C1 segment of cervical spinal cord (tissue), 14 donors: Measurements from ENCODE around the gene LDLRAD4.
A peak's percentile ranks its signal among the peaks of the same experiment; 100 is the strongest.

Source experiments
- DNase-seq, 14 donors: peaks; one replicate each; lab custom pipeline; 2025; lab: John Stamatoyannopoulos, UW

The LDLRAD4 gene

DNA sequence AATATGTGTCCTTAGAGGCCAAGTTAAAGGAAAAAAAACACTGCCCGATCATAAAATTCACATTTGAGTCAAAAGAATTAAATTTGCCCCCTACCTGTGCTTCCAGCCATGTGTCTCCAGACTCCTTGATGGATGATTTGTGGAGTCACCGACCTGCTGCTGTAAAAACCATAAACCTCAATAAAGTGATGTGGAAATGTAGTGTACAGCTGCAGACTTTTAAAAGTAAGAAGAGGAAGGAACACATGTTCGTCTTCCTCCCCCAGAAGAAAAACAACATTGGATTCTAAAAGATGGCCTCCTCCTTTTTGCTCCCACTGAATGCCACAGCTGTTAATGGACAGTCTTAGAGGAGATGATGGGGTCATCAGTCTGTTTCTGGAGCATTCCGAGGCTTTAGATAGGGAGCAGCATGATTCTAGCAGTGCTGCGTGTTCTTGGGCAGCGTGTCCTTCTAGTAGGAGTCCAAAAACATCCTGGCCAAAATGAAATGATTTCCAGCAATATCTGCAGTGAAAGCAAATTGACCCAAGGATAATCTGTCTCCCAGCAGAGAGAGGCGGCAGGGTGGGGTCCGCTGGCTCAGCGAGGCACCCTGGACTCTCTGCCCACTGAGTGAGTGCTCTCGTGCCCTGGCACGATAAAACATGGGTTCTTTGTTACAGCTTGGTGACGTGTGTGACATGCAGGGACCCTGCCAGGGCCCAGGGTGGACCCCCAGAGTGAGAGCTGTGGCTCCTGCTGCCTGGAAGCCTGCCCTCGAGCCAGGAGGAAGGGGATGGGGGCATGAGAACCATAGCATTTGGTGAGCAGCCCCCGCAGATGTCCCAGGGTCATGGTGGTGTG, 311.7 kb downstream of the LDLRAD4 start:
- no peak for DNase-seq

DNA sequence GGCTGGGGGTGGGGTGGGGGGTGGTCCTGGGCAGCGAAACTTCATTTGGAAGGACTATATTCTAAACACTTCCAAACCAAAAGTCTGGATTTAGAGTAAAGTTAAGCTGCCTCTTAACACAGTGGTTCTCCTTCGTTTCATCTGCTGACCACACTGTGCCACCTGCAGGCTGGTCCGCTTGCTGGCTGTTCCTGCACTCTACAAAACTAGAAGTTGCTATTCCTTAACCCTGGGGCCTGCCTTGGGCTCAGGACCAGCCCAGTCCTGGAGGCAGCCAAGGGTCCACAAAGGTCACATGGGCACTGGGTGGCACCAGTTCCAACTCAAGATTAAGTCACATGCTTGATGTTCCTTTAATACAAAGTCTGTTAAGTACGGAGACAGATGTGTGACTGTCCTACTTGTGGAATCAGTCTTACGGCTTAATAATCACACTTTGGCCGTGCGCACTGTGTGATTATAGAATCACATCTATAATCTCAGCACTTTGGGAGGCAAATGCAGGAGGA, 312.4 kb downstream of the LDLRAD4 start:
- DNase-seq, result peak in 10 of 14 donors; percentile 20 to 67 (median 52)

DNA sequence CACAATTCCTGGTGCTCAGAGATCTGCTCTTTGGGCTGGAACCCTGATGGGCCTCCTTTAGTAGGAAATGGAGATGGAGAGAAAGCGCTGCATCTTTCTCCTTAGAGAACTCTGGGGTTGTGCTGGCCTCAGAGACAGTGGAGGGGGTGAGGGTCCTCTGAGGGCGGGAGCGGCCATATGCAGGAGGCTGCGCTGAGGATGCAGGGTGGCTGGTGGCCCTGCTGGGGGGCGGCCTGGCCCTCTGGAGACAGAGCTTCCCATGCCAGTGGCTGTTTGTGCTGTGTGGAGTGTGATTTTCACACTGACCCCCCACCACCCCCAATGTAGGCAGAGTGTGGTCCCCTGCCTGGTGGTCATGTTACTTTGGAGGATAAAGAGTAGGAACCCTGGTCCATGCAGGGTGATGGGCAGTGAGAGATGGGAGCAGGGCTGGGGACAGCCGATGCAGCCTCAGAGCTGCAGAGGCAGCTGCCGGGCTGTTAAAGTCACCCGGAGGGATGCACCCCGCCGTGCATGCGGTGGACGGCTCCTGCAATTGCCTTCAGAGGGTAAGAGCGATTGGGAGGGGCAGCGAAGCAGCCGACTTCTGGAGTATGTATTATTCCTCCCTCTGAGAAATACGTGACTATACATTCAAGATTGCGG, 313.2 kb downstream of the LDLRAD4 start:
- DNase-seq, result no peak

DNA sequence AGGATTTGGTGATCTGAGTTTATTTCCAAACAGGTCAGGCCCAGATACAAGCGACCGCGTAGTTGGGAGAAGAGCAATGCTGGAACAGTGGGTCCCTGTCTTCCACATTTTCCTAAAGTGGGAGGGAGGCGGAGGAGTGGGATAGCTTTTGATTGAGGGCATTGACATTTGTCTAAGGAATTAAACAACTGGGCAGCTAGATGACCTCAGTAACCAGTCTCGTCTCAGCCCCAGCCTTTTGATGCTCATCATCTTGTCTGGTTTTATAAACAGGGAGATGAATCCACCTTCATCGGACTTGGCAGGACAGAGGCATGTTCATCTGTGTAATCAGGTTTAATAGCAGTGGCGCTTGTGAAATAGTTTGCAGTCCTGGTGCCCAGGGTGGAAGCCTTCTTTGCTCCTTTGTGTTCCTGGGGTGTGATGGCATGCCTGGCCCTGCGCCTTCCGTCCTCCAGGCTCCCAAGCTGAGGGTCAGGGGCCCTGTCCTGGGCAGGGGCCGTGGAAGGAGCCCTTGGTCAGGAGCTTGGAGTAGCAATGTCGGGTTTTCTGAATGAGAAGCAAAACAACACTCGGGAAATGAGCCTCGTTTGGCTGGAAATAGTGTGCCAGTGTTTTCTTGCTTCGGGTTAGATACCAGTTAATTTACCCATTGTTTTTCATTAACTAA, 314.0 kb downstream of the LDLRAD4 start:
- DNase-seq, result no peak

DNA sequence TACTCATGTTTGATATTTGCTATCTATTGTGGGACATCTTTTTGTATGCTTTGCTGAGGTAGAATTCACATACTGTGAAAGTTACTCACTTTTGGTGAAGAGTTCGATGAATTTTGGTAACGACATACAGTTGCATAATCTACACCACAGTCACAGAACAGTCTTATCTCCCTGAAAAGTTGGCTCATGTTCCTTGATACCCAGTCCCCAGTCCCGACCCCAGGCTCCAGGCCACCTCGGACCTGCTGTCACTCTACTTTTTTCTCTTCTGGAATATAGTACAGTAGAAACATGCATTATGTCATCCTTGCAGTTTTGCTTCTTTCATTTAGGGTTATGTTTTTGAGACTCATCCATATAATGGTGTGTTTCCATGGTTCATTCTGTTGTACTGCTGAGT, 316.1 kb downstream of the LDLRAD4 start:
- no peak for DNase-seq

DNA sequence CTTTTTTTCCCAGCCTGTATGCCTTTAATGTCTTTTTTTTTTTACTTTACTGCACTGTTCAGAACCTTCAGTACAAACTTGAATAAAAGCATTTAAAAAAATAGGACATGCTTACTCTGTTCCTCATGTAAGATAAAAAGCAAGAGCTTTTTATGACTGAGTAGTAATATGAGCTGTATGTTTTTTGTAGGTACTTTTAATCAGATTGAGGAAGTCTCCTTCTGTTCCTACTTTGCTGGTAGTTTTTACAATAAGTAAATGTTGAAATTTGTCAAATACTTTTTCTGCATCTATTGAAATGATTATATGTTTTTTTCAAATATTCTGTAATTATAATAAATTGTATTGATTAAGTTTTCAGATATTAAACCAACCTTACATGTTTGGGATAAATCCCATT, 318.0 kb downstream of the LDLRAD4 start:
- DNase-seq, result no peak

DNA sequence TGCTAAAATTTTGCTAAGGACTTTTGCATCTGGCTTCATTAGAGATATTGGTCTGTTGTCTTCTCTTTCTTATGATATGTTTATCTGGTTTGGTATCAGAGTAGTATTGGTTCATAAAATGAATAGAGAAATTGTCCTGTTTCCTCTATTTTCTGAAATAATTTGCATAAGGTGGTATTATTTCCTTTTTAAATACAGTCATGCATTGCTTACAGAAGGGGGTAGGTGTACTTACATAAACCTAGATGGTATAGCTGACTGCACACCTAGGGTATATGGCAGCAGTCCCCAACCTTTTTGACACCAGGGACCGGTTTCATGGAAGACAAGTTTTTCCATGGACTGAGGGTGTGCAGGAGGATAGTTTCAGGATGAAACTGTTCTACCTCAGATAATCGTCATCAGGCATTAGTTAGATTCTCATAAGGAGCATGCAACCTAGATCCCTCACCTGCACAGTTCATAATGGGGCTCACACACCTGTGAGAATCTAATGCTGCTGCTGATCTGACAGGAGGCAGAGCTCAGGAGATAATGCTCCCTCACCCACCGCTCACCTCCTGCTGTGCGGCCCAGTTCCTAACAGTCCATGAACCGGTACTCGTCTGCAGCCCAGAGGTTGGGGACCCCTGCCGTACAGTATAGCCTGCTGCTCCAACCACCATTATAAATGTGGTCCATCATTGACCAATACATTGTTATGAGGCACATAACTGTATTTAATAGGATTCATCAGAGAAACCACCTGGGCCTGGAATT, 318.6 kb downstream of the LDLRAD4 start:
- DNase-seq, result no peak

DNA sequence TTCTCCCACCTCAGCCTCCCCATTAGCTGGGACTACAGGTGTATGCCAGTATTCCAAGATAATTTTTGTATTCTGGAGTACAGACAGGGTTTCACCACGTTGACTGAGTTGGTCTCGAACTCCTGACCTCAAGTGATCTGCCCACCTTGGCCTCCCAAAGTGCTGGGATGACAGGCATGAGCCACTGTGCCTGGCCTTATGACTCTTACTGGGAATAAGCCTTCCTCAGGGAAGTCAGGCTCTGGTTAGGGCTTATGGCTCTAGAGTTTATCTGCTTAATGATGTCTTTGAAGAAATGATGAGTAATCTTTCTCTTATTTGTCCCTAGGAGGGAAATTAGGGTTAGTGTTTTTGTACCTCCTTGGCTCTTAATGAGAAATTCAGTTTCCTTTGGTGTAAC, 320.1 kb downstream of the LDLRAD4 start:
- no peak for DNase-seq

DNA sequence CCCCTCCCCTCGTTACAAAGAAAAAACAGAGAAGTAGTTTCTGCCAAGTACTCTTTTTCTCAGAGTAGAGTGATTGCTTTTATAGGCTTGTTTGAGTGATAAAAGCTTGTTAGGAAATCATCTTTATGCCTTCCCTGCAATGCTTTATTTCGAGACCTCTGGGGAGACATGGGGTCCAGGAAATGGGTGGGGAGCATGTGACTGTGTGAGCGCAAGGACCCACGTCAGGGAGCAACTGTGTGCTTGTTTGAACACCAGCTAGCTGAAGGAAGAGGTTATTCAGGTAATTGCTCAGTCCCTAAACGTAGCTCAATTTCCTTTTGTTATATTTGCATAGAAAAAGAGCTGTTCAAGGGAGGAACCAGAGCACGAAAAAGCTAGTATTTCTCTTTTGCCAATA, 320.5 kb downstream of the LDLRAD4 start:
- DNase-seq, result peak in 3 of 14 donors; percentile 22 to 58 (median 46)

DNA sequence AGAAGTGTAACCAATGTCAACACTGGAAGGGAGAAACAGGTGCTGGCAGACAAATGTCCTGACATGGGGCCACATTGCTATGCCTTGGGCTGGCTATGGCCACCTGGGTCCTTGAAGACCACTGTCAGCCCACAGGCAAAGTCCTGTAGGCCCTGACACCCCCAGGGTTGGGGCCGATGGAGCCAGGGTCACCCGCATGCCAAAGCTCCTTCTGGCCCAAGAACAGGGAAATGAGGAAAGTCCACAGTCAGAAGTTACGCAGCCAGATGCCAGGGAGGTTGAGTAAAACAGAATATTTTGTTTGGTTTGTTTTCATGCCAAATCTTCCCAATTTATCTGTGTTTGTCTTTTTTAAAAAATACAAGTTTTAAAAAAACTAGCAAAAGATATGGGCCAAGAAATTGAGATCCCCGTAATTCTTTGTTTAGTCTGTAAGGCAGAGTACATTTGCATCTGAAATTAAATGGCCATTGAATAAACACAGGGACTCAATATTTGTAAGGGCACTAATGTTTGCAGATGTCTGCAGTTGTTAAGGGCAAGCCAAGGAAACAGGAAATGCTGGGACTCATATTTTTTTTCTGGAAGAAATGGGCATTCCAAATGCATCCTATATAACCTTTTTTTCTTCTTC, 321.4 kb downstream of the LDLRAD4 start:
- DNase-seq, result no peak

DNA sequence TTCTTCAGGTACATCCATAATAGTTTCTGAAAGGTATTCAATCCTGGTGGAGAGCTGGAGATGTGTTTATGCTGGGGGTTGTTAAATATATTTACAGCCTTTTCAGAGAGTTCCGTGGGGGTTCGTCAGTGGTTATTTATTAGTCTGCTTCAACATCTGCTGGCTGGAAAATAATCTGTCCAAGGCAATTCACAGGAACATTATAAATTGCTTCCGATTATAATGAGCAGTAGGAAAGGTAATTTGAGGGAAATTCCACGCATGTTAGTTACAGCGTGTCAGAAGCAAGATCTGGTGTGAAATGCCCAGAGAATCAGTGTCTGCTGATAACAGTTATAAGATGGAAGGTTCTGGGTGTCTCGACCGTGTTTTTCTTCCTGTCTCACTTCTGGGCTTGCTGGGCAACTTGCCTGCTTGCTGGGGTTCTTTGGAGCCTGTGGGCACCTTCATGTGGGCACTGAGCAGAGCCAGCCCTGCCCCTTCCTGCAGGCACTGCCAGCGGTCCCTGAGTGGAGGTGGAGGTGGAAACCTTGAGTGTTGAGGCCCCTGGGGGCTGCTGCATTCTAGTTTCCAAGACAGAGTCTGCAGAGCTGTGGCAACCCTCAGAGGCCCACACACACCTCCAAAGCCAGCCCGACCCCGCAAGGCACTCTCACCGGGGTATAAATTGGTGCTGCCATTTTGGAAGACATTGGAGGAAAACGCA, 322.1 kb downstream of the LDLRAD4 start:
- DNase-seq, result no peak

DNA sequence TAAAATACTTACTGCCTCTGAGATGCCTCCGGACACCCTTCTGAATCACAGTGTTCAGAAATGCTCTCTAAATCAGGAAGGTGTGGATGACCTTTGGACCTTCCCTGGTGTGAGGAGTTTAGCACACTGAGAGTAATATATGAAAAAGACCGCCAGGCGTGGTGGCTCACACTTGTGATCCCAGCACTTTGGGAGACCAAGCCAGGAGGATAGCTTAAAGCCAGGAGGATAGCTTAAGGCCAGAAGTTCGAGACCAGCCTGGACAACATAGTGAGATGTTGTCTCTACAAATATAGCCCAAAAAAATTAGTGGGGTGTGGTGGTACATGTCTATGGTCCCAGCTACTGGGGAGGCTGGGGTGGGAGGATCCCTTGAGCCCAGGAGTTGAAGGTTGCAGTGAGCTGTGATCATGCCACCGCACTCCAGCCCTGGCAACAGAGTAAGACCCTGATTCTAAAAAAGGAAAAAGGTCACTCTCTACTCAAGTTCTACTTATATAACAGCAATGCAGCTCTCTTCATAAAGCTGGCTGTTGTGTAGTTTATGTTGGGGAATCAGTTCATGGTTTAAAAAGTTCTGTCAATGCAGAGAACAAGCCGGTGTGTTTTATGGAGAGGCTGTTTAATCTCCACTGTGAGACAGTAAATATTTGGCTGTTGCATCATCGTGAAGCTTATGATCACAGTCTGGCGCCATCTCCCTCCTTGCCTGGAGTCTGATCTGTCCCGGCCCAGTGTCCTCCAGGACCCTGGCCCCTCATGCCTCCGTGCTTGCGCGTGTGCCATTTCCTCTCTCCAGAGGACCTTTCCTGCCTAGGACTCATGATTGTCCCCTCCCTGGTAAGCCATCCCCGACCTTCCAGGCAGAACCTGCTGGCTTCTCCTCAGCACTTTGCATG, 323.3 kb downstream of the LDLRAD4 start:
- DNase-seq, result no peak

DNA sequence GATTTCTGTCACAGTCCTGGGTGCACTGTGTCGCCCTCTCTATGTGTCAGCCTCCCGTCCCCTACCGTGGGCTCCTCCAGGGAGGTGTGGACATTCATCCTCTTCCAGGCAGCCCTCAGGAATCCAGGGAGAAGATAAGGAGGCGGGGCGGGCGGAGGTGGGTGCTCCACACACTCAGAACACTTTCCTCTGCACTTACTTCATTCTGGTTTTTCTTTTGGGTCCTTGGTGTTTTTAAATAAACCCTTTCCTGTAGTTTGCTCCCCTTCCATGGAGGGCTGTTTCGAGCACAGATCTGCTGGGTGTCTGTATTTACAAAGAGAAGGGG, 323.9 kb downstream of the LDLRAD4 start:
- no peak for DNase-seq

DNA sequence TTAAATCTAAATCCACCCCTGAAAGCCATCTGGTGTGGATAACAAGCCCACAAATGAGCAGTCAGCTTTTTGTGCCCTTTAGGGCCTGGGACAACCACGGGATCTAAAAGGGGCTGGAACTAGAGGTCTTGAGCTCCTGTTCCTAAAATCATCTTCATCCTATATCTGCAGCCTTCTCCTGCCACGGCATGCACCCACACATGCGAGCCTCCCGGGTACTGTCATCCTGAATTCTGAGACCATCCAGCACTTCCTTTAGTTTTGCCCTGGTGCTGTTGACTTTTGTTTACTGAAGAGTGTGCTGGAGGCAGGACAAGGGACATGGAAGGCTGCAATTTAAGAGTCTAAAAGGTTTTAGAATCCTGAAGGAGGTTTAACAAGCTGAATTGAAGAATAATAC, 324.6 kb downstream of the LDLRAD4 start:
- no peak for DNase-seq

DNA sequence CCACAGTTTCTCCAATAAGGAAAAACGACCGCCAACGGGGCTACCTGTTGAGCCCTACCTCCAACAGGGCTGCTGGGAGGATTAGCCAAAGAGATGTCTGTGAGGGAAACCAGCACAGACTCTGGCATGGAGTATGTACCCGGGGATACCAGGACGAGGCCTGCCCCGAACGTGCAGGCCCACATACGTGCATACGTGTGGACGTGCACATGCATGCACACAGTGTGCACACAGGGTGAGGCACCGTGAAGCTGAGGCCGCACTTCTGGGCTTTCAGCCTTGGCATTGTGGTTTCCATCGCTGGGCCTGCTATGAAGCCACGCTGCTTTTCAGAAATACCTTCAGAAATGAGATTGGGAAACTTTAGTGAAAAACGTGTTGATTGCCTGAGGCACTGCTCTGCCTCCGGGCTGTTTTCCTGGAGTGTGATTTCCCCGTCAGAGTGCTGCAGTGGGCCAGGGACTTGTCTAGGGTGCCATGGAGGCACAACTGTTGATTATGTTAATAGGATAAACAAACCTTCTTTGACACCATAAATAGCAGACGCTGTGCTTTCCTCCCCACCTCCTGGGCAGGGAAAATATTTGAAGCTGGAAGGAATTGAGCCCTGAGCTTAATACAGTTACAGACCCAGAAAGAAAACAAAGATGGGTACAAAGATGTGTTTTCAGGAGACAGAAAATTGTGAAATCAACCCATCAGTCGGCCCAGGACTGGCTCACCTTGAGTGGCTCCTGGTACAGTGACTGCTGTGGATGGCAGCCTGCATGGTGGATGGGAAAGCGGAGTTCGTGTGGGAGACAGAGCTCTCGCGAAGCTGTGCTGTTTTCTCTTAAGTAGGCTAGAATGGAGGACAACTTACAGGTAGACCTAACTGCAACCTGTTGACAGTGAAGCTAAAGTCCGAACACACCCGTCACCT, 325.5 kb downstream of the LDLRAD4 start:
- no peak for DNase-seq

DNA sequence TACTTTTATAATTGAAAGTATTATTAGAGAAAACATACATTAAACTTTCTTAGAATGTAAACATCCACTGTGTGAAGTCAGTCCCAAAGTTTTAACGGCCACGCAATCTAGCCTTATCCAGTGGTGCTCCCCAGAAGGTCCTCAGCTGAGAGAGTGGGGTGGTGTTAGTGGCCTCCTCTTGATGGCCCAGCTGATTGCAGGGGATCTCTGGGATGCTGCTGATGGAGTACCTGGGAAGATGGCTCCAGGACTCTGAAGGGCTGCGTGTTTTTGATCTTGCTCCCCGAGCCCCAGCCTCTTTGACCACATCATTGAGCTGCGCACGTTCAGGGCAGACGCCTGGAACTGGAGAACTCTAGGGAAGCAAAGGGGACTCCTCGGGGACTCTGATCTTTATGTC, 326.4 kb downstream of the LDLRAD4 start:
- DNase-seq, result no peak

DNA sequence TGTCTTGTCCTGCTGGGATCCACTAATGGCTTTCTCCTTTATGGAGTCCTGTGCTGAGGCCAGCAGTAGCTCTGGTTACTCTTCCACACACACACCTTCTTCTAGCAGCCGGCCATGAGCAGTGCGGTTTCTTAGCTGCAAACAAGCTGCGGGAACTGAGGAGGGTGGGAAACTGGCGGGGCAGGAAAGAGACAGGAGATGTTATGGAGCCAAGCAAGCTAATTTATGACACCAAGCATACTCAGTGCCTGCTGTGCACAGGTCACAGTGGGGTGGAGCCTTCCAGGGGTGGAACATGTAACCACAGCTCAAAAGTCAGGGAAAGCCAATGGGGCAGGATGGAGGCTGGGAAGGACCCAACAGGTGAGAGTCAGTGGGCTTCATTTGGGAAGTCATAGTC, 327.0 kb downstream of the LDLRAD4 start:
- DNase-seq, result no peak

DNA sequence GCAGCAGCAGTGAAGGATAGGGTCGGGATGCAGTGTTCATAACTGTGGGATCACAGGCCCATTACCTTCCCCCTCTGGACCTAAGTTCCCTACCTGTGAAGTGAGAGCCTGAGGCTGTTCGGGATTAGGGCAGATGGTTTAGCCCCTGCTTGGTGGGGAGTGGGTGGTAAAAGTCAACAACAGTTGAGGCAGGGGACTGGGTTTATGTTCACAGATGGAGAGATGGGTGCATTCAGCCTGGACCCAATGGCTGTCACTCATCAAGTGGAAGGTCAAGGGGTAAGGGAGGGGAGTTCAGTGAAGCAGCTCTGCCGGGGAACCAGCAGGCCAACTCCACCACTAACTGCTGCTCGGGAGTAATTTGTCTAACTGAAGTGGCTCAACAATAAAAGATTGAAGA, 327.4 kb downstream of the LDLRAD4 start:
- DNase-seq, result no peak

DNA sequence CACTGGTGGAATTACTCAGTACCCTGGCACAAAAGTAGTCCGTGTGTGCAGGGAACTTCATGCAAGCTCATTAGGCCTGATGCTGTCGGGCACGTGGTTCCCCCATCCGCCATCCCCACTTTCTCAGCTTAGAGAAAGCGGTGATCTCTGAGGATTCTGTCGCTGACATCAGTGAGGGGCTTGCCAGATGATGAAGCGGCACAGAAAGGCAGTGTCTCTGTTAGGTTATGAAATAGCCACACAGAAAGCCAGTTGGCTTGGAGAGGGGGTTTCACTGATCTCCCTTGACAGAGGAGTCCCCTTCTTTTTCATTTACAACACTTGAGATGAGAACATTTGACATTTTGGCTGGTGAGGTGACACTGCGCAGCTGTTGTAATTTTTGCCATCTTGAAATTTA, 328.1 kb downstream of the LDLRAD4 start:
- DNase-seq, result no peak
